Measurements from ENCODE around the gene MAP1LC3B.

The MAP1LC3B gene

DNA sequence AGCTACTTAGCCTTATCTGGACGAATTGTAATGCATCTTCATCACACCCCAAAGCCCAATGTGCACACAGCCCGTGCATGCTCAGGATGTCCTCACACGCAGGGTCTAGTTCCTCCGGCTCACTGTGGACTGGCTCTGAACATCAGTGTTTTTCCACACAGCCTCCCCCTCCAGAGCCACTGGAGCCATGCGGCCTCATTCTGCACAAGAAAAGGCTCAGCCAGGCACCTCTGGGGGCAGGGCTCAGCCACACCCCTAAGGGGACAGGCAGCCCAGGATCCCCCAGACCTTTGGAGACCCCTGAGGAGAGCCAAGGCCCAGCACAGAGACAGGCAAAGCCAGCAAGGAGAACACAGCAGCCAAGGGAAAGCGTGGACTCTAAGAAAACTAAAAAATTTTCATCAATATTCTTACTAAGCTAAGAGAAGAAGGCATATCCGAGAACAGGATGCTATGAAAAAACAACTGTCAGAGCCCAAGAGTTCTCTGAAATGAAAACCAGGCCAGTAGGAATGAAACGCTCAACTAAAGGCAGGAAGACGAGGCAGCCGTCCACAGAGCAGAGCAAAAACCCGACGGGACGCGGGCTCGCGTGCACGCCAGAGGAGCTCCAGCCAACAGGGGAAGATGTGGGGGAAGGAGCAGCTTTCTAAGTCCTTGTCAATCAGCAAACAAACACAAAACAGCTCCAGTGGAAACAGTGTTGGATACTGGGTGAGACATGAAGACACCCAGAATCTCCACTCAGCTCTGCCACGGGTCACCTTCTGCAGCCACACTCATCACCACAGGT lies 34.5 kb downstream of the MAP1LC3B start:
- H3K9me3 ChIP-seq (replicated peaks; ENCODE audit: insufficient read depth, low read length) = no peaks in the 10 kb centered on the region
- no peaks in the 10 kb centered on the region for H3K79me2 ChIP-seq (ENCODE audit: low read length)
- no peak overlapping the region for H3K4me2 ChIP-seq (ENCODE audit: low read depth, low read length)
- DNase-seq = no peak
- no peaks in the 10 kb centered on the region for H3F3A ChIP-seq (ENCODE audit: insufficient read depth, low read length)
- no peak overlapping the region for H3K9ac ChIP-seq (ENCODE audit: low read length)
- no peaks in the 10 kb centered on the region for H3K4me1 ChIP-seq (ENCODE audit: low read length)
- no peaks in the 10 kb centered on the region for H3K36me3 ChIP-seq (replicated peaks; ENCODE audit: insufficient read depth, low read length)
- TF ChIP-seq, protein P1, sequence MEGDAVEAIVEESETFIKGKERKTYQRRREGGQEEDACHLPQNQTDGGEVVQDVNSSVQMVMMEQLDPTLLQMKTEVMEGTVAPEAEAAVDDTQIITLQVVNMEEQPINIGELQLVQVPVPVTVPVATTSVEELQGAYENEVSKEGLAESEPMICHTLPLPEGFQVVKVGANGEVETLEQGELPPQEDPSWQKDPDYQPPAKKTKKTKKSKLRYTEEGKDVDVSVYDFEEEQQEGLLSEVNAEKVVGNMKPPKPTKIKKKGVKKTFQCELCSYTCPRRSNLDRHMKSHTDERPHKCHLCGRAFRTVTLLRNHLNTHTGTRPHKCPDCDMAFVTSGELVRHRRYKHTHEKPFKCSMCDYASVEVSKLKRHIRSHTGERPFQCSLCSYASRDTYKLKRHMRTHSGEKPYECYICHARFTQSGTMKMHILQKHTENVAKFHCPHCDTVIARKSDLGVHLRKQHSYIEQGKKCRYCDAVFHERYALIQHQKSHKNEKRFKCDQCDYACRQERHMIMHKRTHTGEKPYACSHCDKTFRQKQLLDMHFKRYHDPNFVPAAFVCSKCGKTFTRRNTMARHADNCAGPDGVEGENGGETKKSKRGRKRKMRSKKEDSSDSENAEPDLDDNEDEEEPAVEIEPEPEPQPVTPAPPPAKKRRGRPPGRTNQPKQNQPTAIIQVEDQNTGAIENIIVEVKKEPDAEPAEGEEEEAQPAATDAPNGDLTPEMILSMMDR (IDR thresholded peaks at IDR 0.05; ENCODE audit: low read length) = no peak
- TF ChIP-seq EZH2 (optimal IDR thresholded peaks at IDR 0.05; ENCODE audit: low read depth, low read length) (no peak), EZH2phosphoT487 (IDR thresholded peaks at IDR 0.05; ENCODE audit: low read length) (no peak)
- H4K20me1 ChIP-seq (ENCODE audit: insufficient read depth, low read length) = no peaks in the 10 kb centered on the region
- H3K27ac ChIP-seq (ENCODE audit: low read length) = no peak overlapping the region
- no peaks in the 10 kb centered on the region for H3K27me3 ChIP-seq (replicated peaks; ENCODE audit: insufficient read depth, low read length)
- H2AFZ ChIP-seq (ENCODE audit: low read length) = no peak overlapping the region
- H3K4me3 ChIP-seq (ENCODE audit: low read length) = no peak overlapping the region
- no peaks in the 10 kb centered on the region for H3K9me2 ChIP-seq (replicated peaks; ENCODE audit: insufficient read depth, low read length)

DNA sequence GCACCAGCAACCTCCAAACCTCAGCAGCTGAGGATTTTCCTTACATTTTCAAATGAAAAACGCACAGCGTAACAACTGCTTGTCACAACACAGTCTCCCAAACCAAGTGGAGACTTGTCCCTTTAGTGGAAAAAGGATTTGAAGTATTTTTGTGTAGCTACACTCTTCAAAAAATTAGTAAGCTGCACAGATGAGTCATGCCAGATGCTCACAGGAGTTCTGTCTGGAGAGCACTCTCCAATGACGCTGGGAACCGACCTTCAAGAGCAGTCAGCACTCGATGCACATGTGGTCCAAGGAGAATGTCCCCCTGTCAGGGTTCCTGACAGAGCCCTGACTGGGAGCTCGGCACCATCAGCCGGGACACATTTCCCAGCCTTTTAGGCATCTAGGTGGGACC lies 39.8 kb downstream of the MAP1LC3B start:
- Histone ChIP-seq H3K4me3 (ENCODE audit: low read length) (no peak overlapping the region), H3F3A (ENCODE audit: insufficient read depth, low read length) (no peaks in the 10 kb centered on the region), H3K36me3 (replicated peaks; ENCODE audit: insufficient read depth, low read length) (no peaks in the 10 kb centered on the region), H3K79me2 (ENCODE audit: low read length) (no peaks in the 10 kb centered on the region), H3K4me1 (ENCODE audit: low read length) (no peaks in the 10 kb centered on the region), H3K9me3 (replicated peaks; ENCODE audit: insufficient read depth, low read length) (no peaks in the 10 kb centered on the region), H3K27ac (ENCODE audit: low read length) (no peak overlapping the region), H3K4me2 (ENCODE audit: low read depth, low read length) (no peak overlapping the region), H3K27me3 (replicated peaks; ENCODE audit: insufficient read depth, low read length) (no peaks in the 10 kb centered on the region), H2AFZ (ENCODE audit: low read length) (no peak overlapping the region), H3K9me2 (replicated peaks; ENCODE audit: insufficient read depth, low read length) (no peaks in the 10 kb centered on the region), H3K9ac (ENCODE audit: low read length) (no peak overlapping the region), H4K20me1 (ENCODE audit: insufficient read depth, low read length) (no peaks in the 10 kb centered on the region)
- no peak for DNase-seq
- no peak for TF ChIP-seq EZH2 (optimal IDR thresholded peaks at IDR 0.05; ENCODE audit: low read depth, low read length)
- TF ChIP-seq, protein P1 (IDR thresholded peaks at IDR 0.05; ENCODE audit: low read length) = no peak
- TF ChIP-seq EZH2phosphoT487 (IDR thresholded peaks at IDR 0.05; ENCODE audit: low read length) = no peak

DNA sequence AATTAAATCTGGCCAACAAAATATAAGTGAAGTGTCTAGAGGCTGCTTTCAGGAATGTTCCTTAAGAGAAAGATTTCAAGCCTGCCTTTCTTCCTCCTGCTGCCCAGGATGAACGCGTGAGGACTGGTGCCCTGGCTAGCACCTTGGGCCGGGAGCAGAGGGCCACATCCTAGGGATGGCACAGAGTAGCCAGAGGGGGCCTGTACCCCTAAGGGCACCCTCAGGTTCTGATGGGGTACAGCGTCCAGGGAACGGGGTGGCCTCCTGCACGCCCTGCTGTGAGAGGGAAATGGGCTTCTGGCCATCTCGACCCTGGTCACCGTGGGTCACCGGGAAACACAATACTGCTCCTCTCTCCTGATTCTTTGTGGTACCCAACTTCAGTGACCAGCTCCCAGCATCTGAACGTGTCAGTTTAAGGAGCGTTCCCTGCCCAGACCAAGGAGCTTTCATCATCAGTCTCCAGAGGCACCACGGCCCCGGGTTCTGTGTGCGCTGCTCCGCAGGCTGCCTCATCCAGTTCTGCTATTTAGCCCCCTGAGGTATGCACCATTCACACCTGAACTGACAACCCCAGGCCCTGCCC lies 40.3 kb downstream of the MAP1LC3B start:
- no peaks in the 10 kb centered on the region for H4K20me1 ChIP-seq (ENCODE audit: insufficient read depth, low read length)
- H3F3A ChIP-seq (ENCODE audit: insufficient read depth, low read length) = no peaks in the 10 kb centered on the region
- H3K27ac ChIP-seq (ENCODE audit: low read length) = no peak overlapping the region
- H3K9me3 ChIP-seq (replicated peaks; ENCODE audit: insufficient read depth, low read length) = no peaks in the 10 kb centered on the region
- H3K36me3 ChIP-seq (replicated peaks; ENCODE audit: insufficient read depth, low read length) = no peaks in the 10 kb centered on the region
- no peaks in the 10 kb centered on the region for H3K79me2 ChIP-seq (ENCODE audit: low read length)
- H3K4me2 ChIP-seq (ENCODE audit: low read depth, low read length) = no peak overlapping the region
- no peak for DNase-seq
- H3K9ac ChIP-seq (ENCODE audit: low read length) = no peak overlapping the region
- no peaks in the 10 kb centered on the region for H3K4me1 ChIP-seq (ENCODE audit: low read length)
- TF ChIP-seq EZH2 (optimal IDR thresholded peaks at IDR 0.05; ENCODE audit: low read depth, low read length) = no peak
- no peak for TF ChIP-seq EZH2phosphoT487 (IDR thresholded peaks at IDR 0.05; ENCODE audit: low read length)
- TF ChIP-seq, protein P1 (IDR thresholded peaks at IDR 0.05; ENCODE audit: low read length) = no peak
- no peaks in the 10 kb centered on the region for H3K9me2 ChIP-seq (replicated peaks; ENCODE audit: insufficient read depth, low read length)
- H3K4me3 ChIP-seq (ENCODE audit: low read length) = no peak overlapping the region
- no peak overlapping the region for H2AFZ ChIP-seq (ENCODE audit: low read length)
- H3K27me3 ChIP-seq (replicated peaks; ENCODE audit: insufficient read depth, low read length) = no peaks in the 10 kb centered on the region

Data from MM.1S (cell line).